GM19328 (cell line): ENCODE results near the gene TSPAN19.

Experiments used
- ATAC-seq: cut with Tn5 transposase; IDR thresholded peaks from one replicate; pipeline ENCODE4 v1.9.1; 2021; ENCODE audit warnings: mild to moderate bottlenecking, moderate library complexity; ENCODE audit not compliant: unreplicated experiment

TSPAN19 gene

GRCh38 chr12:85002778-85003296 is 33.2 kb downstream of the TSPAN19 start:
- ATAC-seq: no peak

- ATAC-seq: no peak
Observed at GRCh38 chr12:85000729-85001128, 35.3 kb downstream of the TSPAN19 start.

GRCh38 chr12:84998341-84998740 is 37.7 kb downstream of the TSPAN19 start:
- ATAC-seq: no peak

- ATAC-seq: no peak
Observed at GRCh38 chr12:84996759-84997158, 39.3 kb downstream of the TSPAN19 start.

- no peak for ATAC-seq
Observed at GRCh38 chr12:84995641-84996040, 40.4 kb downstream of the TSPAN19 start.

GRCh38 chr12:84994426-84994825 is 41.7 kb downstream of the TSPAN19 start:
- ATAC-seq: no peak

- ATAC-seq: no peak
Observed at GRCh38 chr12:84986586-84986985, 49.5 kb downstream of the TSPAN19 start.

GRCh38 chr12:84986117-84986516 is 50.0 kb downstream of the TSPAN19 start:
- ATAC-seq: no peak

- ATAC-seq: no peak
Observed at GRCh38 chr12:84983289-84983688, 52.8 kb downstream of the TSPAN19 start.

- ATAC-seq: no peak
Observed at GRCh38 chr12:84982888-84983287, 53.2 kb downstream of the TSPAN19 start.

GRCh38 chr12:84978921-84979320 is 57.2 kb downstream of the TSPAN19 start:
- no peak for ATAC-seq

- ATAC-seq: no peak
Observed at GRCh38 chr12:84976133-84976532, 59.9 kb downstream of the TSPAN19 start.

- ATAC-seq: no peak
Observed at GRCh38 chr12:84974155-84974815, 61.8 kb downstream of the TSPAN19 start.

- no peak for ATAC-seq
Observed at GRCh38 chr12:84973026-84973425, 63.1 kb downstream of the TSPAN19 start.

GRCh38 chr12:84969226-84969625 is 66.9 kb downstream of the TSPAN19 start:
- ATAC-seq: no peak
